IMR-90 (cell line): ENCODE measurements around the gene COL4A1.

Experiments
- CTCF ChIP-seq: conservative IDR thresholded peaks from 2 replicates; pipeline ENCODE4 v1.5.1; 2012; ENCODE audit warnings: mild to moderate bottlenecking, low read depth, low read length, improper control_type of control experiment
- ELK1 ChIP-seq: fragments of 150-350 bp; IDR thresholded peaks from 2 replicates; pipeline ENCODE4 v1.6.1; 2016; ENCODE audit warnings: low read depth, mild to moderate bottlenecking, low read length, moderate library complexity, borderline replicate concordance
- NFE2L2 ChIP-seq: fragments of 150-350 bp; IDR thresholded peaks from 2 replicates; pipeline ENCODE4 v1.6.1; 2016; ENCODE audit warnings: low read depth, mild to moderate bottlenecking, low read length
- POLR2A ChIP-seq: IDR thresholded peaks from 2 replicates; pipeline ENCODE4 v1.6.1; 2012; ENCODE audit warnings: mild to moderate bottlenecking, low read depth, low read length
- RAD21 ChIP-seq: IDR thresholded peaks from 2 replicates; pipeline ENCODE4 v1.6.1; 2012; ENCODE audit warnings: low read length, improper control_type of control experiment
- SMC3 ChIP-seq: fragments of 150-350 bp; IDR thresholded peaks from 2 replicates; pipeline ENCODE4 v1.6.1; 2016; ENCODE audit warnings: low read depth, mild to moderate bottlenecking, antibody characterized with exemption, low read length, moderate library complexity

- no peak for TF ChIP-seq CTCF
- TF ChIP-seq NFE2L2 = no peak
- TF ChIP-seq POLR2A = no peak
- no peak for TF ChIP-seq RAD21
- TF ChIP-seq SMC3 = no peak
- TF ChIP-seq ELK1 = no peak
These were observed 34.7 kb downstream of the COL4A1 start for GRCh38 chr13:110272227-110272626.
